Limb (tissue), 2 donors: ENCODE measurements around the gene FAM149B1.

Source experiments
- DNase-seq, 2 donors: peaks; one replicate each; pipeline ENCODE4 v3.0.0-alpha.2; 2016; ENCODE audit errors: extremely low spot score in 2 of 2

The FAM149B1 gene

DNA sequence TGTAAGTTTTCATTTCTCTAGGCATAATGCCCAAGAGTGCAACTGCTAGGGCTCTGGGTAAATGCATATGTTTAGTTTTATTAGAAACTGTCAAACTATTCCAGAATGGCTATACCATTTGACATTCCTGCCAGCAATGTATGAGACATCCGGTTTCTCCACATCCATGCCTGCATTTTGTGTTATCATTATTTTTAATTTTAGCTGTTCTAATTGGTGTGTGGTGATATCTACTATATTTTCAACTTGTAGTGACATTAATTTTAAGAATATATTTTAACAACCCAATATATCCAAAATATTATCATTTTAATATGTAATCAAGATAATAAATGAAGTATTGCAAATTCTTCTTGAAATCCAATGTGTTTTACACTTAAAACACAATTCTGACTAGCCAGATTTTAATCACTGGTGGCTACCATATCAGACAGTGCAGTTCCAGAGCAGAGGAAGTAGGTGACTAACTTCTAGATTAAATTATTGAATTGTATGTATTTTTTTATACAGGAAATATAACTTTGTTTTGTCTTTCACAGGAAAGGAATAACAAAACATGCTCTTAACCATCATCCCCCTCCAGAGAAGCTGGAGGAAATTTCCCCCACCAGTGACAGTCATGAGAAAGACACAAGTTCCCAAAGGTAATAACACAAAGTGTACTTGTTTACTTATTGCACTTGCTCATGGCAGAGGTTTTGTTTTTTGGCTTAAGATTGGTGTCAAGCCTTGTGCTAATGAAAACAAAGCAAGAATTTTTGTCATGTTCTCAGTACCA is 6.4 kb downstream of the FAM149B1 start:
- DNase-seq: no peak

DNA sequence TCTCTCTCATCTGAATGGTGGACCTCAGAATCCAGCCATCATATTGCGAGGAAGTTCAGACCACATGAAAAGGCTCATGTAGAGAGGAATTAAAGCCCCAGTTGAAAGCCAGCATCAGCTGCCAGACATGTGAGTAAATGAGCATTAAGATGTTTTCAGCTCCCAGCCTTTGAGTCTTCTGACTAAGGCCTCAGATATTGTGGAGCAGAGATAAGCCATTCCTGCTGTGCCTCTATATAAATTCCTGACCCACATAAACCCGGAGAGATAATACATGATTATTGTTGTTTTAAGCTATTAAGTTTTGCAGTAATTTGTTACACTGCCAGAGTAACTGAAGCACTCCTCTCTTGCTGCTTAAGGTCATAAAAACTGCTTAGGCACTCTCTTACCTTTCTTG is 14.6 kb downstream of the FAM149B1 start:
- no peak for DNase-seq

DNA sequence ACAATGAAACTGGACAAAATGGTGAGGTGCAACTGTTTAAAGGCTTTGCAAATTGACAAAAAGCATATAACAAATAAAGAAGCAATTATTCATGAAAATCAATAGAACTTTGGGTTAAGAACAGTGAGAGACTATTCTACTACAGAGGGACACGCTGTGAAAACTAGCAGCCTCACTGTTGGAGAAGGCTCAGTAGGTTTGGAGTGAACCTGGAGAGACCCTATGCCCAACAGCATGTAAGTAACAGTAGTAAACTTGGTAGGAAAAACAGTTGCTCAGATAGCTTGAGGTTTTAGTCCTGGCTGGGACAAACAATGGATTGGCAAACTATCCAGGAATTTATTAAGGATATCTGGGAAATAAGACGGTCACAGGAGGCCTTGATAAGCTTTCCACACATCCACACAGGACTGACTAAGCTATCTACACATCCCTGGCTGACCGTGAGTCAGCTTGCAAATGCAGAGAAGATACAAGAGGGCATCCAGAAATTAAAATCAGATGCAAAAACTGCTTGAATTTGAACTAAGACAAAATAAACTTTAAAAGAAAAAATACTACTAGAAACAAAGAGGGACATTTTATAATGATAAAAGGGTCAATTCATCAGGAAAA is 15.9 kb downstream of the FAM149B1 start:
- DNase-seq: no peak

DNA sequence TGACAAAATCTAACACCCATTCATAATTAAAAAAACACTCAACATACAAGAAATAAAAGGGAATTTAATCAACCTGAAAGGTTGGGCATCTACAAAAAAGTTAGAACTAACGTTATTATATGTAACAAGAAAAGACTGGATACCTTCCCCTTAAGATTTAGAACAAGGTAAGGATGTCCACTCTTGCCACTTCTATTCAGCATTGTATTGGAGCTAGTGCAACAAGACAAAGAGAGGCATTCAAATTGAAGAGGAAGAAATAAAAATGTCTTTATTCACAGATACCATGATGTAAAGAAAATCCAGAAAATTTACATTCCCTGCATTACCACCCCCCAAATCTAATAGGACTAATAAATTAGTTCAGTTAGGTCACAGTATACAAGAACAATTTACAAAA is 18.3 kb downstream of the FAM149B1 start:
- DNase-seq: no peak

DNA sequence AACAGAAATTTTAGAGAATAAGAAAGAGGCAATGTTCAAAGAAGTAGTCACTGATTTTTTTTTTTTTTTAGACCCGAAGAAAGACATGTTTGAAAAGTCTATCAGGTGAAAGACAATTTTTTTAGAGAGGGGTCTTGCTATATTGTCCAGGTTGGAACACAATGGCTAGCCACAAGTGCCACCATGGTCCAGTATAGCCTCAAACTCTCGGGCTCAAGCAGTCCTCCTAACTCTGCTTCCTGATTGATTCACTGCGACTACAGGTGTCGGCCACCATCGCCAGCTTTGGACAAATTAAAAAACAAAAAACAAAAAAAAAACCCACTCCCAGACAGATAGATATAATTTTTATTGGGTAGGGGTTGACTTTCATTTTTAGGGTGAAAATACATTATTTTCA is 22.3 kb downstream of the FAM149B1 start:
- DNase-seq: no peak

DNA sequence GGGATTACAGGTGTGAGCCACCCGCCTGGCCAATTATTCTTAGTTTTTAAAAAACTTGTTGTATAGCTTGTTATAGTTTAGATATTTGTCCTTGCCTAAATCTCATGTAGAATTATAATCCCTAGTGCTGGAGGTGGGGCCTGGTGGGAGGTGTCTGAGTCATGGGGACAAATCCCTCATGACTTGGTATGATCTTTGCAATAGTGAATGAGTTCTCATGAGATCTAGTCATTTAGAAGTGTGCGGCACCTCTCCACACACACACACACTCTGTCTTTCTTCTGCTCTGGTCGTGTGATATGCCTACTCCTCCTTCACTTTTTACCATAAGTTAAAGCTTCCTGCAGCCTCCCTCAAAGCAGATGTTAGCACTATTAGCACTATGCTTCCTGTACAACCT is 37.2 kb downstream of the FAM149B1 start:
- no peak for DNase-seq

DNA sequence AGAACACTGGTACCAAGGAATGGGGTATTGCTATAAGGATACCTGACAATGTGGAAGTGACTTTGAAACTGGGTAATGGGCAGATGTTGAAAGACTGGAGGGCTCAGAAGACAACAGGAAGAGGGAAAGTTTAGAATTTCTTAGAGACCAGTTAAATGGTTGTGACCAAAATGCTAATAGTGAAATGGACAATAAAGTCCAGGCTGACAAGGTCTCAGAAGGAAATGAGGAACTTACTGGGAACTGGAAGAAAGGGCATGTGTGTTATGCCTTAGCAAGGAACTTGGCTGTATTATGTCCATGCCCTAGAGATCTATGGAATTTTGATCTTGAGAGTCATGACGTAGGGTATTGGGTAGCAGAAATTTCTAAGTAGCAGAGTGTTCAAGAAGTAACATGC is 38.0 kb downstream of the FAM149B1 start:
- no peak for DNase-seq

DNA sequence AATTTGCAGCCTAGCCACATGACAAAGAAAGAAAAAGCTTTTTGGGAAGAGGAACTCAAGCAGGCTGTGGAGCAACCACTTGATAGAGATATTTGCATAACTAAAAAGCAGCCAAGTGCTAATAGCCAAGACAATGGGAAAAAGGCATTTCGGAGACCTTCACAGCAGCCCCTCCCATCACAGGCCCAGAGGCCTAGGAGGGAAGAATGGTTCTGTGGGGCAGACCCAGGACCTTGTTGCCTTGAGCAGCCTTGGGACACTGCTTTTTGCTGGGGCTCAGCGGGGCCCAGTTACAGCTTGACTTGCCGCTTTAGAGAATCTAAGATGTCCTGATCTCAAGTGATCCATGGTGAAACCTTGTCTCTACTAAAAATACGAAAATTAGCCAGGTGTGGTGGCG is 38.5 kb downstream of the FAM149B1 start:
- no peak for DNase-seq

DNA sequence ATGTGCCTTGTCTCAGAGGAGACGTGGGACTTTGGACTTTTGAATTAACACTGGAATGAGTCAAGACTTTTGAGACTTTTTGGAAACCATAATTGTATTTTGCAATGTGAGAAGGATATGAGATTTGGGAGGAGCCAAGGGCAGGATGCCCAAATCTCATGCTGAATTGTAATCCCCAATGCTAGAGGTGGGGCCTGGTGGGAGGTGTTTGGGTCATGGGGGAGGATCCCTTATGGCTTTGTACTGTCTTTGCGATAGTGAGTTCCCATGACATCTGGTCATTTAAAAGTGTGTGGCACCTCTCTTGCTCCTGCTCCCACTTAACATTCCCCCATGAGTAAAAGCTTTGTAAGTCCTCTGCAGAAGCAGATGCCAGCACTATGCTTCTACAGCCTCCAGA is 40.0 kb downstream of the FAM149B1 start:
- DNase-seq: no peak

DNA sequence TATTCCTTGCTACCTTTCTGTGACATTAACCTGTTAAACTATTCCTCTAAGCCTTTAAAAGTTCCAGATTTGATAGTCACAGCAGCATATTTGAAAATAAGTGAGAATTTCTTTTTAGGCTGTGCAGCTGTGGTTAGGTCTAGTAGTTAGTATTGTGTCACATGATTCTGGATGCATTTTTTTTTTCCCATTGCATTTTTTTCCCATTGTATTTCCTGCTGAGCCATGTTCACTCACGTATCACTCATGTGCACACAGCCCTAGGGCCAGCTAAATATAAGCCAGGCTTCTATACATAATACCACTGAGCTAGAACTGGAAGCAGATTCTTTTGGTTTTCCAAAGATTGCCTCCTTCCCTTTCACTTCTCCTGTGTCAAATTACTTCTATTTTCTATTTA is 41.8 kb downstream of the FAM149B1 start:
- no peak for DNase-seq

DNA sequence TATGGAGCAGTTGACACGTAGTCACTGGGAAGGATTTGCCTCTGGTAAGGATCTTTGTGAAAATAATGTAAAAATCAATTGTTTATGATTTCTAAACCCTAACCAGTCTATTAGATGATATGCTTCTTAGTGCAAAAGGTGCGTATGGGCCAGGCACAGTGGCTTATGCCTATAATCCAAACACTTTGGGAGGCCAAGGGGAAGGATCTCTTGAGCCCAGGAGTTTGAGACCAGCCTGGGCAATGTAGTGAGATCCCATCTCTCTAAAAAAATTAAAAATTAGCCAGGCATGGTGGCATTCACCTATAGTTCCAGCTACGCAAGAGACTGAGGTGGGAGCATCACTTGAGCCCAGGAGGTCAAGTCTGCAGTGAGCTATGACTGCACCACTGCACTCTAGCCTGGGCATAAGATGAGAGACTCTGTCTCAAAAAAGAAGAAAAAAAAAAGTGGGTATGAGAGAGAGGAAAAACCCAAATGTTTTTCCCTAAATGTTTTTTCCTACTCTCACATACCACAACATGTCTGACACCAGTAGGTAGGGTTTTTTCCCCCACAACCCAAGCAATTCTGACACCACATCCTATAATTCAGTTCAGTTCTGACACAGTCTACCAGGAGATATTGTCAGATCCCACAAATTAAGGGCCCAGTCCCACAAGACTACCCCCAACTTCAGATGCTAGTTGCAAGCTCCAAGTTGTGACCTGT is 42.6 kb downstream of the FAM149B1 start:
- DNase-seq: no peak

DNA sequence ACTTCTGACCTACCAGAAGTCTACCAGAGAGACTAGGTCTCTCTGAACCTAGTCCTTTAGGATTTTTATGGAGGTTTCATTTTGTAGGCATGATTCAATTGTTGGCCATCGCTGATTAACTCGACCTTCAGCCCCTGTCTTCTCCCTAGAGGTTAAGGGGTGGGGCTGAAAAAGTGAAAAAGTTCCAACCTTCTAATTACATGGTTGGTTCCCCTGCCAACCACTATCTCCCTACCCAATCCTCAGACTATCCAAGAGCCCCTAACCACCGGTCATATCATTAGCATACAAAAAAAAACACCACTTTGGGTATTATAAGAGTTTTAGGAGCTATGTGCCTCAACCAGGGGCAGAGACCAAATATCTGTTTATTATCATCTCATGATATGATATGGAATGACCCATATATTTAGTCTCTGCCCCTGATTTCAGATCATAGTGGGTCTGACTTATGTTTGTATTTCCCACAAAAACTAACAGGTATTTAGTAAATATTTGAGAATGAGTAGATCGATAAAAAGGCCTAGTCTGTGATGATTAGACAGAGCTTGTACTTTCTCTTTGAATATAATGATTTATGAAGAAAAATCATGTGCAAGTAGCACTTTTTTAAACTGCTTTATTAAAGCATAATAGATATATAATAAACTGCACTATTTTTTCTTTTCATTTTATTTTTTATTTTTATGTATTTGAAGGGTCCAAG is 43.3 kb downstream of the FAM149B1 start:
- no peak for DNase-seq

DNA sequence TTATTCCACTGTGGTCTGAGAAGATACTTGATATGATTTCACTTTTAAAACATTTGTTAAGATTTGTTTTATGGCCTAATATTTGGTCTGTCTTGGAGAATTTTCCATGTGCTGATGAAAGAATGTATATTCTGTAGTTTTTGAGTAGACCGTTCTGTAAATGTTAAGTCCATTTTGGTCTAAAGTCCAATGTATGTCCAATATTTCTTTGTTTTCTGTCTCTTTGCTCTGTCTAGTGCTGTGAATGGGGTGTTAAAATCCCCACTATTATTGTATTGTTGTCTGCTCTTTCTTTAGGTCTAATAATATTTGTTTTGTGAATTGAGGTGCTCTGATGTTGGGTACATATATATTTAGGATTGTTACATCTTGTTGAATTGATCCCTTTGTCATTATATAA is 47.8 kb downstream of the FAM149B1 start:
- DNase-seq: no peak

DNA sequence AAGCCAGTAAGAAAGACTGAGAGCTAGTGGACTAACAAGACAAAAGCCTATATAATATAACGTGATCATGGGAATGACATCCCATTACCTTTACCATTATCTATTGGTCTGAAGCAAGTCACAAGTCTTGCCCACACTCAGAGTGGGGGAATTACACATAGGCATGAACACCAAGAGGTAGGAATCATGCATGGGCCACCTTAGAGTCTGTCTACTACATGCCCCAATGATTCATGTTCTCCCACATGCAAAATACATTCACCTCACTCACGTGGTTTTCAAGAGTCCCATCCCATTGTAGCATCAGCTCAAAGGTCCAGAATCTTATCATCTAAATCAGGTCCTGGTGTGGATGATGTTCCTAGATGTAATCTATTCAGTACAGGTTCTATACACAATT is 49.7 kb downstream of the FAM149B1 start:
- DNase-seq: no peak

DNA sequence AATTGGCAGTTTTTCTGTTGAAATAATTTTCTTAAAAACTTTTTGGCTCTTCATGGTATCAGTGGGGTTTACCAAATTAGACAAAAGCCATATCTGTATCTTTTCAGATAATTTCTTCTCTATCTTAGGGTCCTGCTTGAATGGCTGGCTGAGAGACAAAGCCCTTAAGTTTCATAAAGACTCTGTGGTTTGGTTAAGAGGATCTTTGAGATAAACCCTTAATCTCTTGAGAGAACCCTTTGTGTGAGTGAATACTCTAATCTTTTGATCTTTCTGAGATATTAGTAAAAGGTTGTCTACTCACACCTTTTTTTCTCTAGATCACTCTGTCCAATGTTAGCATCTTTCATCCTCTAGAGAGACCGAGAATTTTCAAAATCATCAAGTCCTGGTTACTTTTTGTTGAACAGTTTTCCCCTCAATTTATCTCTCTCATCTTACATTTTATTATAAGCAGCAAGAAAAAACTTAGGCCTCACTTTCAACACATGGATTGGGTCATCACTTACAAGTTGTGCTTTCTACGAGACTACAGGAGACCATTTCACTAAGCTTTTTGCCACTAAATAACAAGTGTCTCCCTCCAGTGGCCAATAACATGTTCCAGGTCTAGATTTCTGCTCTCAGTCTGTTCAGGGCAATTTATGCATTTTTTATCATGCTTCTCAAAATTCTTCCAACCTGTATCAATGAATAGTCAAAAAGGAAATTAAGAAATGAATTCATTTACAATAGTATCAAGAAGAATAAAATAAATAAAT is 50.7 kb downstream of the FAM149B1 start:
- DNase-seq: no peak

DNA sequence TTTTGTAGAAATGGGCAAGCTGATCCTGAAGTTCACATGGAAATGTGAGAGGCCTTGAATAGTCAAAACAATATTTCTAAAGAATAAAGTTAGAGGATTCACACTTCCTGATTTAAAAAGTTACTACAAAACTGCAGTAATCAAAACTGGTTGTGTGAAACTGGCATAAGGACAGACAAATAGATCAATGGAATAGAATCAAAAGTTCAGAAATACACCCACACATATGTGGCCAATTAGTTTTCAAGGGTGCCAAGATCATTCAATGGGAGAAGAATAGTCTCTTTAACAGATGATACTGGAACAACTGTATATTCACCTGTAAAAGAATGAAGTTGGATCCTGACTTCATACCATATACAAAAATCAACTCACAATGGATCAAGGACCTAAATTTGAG is 51.5 kb downstream of the FAM149B1 start:
- no peak for DNase-seq

DNA sequence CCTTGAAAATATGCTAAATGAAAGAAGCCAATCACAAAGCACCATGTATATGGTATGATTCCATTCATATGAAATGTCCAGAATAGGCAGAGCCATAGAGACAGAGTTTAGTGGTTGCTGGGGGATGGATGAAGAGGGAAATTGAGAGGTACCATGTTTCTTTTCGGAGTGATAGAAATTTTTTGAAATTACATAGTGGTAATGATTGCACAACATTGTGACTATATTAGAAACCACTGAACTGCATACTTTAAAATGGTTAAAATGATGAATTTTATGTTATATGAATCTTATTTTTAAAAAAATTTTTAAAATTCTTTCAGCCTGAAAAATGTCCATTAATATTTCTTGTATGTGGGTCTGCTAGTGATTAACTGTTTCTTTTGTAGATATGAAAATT is 53.1 kb downstream of the FAM149B1 start:
- no peak for DNase-seq

DNA sequence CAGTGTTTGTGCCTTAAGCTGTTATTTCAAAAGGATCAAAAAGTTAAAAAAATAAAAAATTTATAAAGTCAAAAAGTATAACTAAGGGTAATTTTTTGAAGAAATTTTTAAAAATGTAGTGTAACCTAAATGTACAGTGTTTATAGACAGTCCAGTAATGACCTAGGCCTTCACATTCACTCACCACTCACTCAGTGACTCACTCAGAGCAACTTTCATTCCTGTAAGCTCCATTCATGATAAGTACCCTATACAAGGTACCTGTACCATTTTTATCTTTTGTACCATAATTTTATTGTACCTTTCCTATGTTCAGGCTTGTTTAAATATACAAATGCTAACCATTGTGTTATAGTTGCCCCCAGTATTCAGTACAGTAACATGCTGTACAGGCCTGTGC is 57.6 kb downstream of the FAM149B1 start:
- DNase-seq: no peak

DNA sequence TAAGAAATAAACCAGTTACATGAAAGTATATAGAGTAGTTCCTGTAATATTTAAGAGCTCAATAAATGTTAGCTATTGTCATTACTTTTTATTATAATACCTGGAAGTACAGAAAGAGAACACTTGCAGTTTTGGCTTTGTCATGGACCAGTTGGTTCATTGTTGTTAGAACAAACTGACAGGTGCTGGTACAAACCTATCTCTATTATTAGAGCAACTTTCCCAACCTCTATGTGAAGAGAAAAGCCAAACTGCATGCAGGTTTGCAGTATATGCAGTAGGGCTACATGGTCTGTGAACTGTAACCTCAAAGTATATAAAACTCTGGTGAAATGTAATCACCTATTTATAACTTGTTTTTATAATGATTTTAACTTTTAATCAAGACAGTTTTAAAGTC is 58.7 kb downstream of the FAM149B1 start:
- DNase-seq: no peak

DNA sequence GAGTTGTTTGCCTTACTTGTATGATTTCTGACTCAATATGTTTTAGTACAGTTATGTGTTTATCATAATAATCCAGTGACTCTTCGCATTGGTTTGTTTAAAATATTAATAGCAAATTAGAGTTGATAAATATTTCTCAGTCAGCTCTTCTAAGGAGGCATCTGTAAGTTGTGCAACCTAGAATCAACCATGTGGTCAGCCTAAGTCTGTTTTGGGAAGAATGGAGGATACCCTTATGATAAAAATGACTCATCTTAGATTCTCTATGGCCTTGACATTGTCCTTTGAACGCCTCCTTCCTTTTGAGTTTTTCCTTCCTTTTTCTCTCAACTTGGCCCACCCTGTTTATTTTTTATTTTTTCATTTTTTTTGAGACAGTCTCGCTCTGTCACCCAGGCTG is 60.3 kb downstream of the FAM149B1 start:
- DNase-seq: no peak

DNA sequence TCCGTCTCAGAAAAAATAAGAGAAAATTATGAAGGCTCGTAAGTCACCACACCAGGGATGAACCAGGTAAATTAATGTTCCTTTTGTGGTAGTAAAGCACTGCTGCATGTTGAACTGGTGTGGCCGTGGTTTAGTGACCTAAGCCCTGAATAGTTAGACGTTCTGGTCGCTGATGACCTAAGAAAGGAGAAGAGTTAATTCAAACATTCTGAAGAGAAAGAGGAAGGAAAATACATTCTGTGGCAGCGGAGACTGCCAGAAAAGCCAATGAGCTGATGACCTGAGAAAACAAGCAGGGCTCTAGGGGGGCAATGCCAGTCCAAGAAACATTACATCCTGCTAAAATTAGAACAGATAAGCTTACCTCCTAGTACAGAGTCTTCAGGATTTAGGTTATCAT is 61.6 kb downstream of the FAM149B1 start:
- DNase-seq: no peak
